Measurements from ENCODE around the gene HTT. TPM values are rescaled to one million over a fixed set of nuclear protein-coding genes. Genes with fewer than 3 reads are reported as not detected.
"Not testable (repeated sequence)": the region's sequence is repeated elsewhere in the genome, so short reads cannot be mapped to it uniquely, and the experiment has no call there.

HTT gene
- total RNA-seq, 2 donors from 2014 or later, result 18.1 to 30.5 TPM

DNA sequence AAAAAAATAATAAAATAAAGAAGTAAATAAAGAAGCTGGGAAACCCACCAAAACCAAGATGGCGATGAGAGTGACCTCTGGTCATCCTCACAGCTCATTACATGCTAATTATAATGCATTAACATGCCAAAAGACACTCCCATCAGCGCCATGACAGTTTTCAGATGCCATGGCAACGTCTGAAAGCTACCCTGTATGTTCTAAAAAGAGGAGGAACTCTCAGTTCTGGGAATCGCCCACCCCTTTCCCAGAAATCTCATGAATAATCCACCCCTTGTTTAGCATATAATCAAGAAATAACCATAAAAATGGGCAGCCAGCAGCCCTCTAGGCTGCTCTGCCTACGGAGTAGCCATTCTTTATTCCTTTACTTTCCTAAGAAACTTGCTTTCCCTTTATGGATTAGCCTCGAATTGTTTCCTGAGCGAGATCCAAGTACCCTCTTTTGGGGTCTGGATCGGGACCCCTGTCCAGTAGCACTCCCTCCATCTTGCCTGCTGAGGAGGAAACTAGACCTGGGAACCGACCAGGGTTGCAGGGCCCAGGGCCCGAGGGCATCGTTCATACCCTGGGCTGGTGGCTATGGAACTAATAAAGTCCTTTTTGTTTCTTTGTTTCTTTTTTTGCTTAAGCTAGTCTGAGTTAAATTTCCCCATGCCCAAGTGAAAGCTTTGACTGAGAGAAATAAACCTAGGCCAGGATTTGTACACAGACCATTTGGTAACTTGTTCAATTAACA is 31.0 kb upstream of the HTT start:
- H3K36me3 ChIP-seq, result no peaks in the 10 kb centered on the region
- DNase-seq (ENCODE audit: low spot score), result no peak
- no peaks in the 10 kb centered on the region for H3K9me3 ChIP-seq
- no peak overlapping the region for H3K4me3 ChIP-seq
- TF ChIP-seq CTCF (IDR thresholded peaks at IDR 0.05), result no peak
- no peak overlapping the region for H3K27ac ChIP-seq
- H3K4me1 ChIP-seq, result peaks cover 0 to 27% of the 10 kb centered on the region in 2 donors
- no peaks in the 10 kb centered on the region for H3K27me3 ChIP-seq

- DNase-seq (ENCODE audit: low spot score), result peak; percentile 82
- Histone ChIP-seq H3K4me1 (peaks cover 0 to 24% of the 10 kb centered on the region in 2 donors), H3K27ac (no peak overlapping the region), H3K27me3 (no peaks in the 10 kb centered on the region), H3K9me3 (no peaks in the 10 kb centered on the region), H3K36me3 (no peaks in the 10 kb centered on the region), H3K4me3 (no peak overlapping the region)
- no peak for TF ChIP-seq CTCF (IDR thresholded peaks at IDR 0.05)
Measured at GRCh38 chr4:3044870-3045819, 29.3 kb upstream of the HTT start.

DNA sequence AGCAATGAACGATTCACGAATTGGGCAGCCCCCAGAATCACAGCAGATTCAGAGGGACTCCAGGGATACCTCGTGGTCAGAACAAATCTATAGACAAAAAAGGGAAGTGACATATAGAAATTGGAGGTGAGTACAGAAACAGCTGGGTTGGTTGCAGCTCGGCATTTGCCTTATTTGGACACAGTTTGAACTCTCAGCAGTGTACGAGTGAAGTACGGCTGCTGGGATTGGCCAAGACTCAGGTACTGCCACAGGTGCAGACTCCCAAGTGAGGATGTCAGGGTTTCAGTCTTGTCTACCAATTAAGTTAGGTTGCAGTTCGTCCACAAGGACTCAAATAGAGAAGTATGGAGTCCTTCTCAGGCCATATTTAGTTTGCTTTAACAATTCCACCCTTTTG is 28.3 kb upstream of the HTT start:
- no peak for DNase-seq (ENCODE audit: low spot score)
- peaks cover 0 to 20% of the 10 kb centered on the region in 2 donors for H3K4me1 ChIP-seq
- no peak for TF ChIP-seq CTCF (IDR thresholded peaks at IDR 0.05)

DNA sequence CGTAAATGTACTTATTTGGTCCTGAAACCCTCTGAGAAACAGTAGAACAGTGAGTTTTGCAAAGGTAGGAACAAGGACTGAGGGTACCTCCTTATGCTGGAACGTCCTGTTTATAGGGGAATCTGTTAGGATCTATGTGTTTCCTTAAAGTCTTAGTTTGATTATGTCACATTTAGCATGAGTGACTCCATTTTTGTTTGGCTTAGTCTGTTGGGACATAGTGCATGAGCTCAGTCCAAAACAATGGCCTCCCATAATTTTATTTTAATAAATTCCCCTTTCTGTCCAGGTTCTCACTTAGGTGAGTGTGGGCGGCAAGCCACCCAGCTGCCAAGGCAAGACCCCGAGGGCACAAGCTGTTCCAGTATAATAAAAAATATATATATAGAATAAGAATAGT is 27.9 kb upstream of the HTT start:
- Histone ChIP-seq H3K4me1 (peaks cover 0 to 15% of the 10 kb centered on the region in 2 donors), H3K4me3 (no peak overlapping the region), H3K36me3 (no peaks in the 10 kb centered on the region), H3K9me3 (no peaks in the 10 kb centered on the region), H3K27ac (no peak overlapping the region), H3K27me3 (no peaks in the 10 kb centered on the region)
- no peak for TF ChIP-seq CTCF (IDR thresholded peaks at IDR 0.05)
- no peak for DNase-seq (ENCODE audit: low spot score)

More for the DNA sequence above, 28.3 kb upstream of the HTT start:
- H3K27ac ChIP-seq, result no peak overlapping the region
- no peaks in the 10 kb centered on the region for H3K36me3 ChIP-seq
- H3K4me3 ChIP-seq, result no peak overlapping the region
- no peaks in the 10 kb centered on the region for H3K9me3 ChIP-seq
- no peaks in the 10 kb centered on the region for H3K27me3 ChIP-seq

- Histone ChIP-seq H3K9me3 (no peaks in the 10 kb centered on the region), H3K27ac (no peak overlapping the region), H3K4me3 (peak overlapping the region in 1 of 2 donors; percentile 27), H3K36me3 (no peaks in the 10 kb centered on the region), H3K27me3 (no peaks in the 10 kb centered on the region), H3K4me1 (peaks cover 0 to 5% of the 10 kb centered on the region in 2 donors)
- DNase-seq (ENCODE audit: low spot score), result peak; percentile 71
- peak; percentile 63 to 77 for TF ChIP-seq CTCF (IDR thresholded peaks at IDR 0.05)
Measured at GRCh38 chr4:3047464-3048286, 26.8 kb upstream of the HTT start.

DNA sequence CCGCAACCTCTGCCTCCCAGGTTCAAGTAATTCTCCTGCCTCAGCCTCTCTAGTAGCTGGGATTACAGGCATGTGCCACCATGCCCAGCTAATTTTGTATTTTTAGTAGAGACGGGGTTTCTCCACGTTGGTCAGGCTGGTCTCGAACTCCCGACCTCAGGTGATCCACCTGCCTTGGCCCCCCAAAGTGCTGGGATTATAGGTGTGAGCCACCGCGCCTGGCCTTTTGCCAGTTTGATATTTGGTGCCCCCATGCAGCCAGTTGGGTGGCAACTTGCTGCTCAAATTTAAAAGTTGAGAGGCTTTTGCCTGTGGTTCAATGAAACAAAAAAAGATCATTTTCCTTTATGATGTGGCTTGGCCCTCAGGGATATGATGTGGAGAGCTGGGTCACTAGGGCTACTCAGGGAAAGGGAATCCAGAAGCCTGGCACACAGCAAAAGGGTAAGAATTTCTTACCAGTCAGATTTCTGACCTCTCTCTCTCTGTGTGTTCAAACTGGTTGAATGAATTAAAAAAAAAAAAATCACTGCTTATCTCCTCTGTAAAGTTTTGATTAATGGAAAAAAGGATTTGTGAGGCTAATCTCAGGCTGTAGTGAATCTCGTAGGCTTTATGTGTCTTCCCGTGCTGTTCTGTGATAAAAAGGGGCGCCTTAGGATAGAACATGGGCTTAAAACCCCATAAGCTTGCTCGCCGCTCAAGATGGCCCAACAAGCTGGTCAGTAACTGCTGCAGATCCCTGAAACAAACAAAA is 23.2 kb upstream of the HTT start:
- not testable (repeated sequence) for DNase-seq (ENCODE audit: low spot score); H3K4me3 ChIP-seq

More for the DNA sequence above, 23.2 kb upstream of the HTT start:
- not testable (repeated sequence) for H3K27me3 ChIP-seq, H3K9me3 ChIP-seq, H3K27ac ChIP-seq, H3K4me1 ChIP-seq, H3K36me3 ChIP-seq
